NOMO-1 (cell line): ENCODE data around the gene HNRNPA2B1.
"Not testable (repeated sequence)": the region's sequence is repeated elsewhere in the genome, so short reads cannot be mapped to it uniquely, and the experiment has no call there.

ENCODE experiments used
- DNase-seq, 2 experiments: peaks; one replicate each; lab custom pipeline; 2025; ENCODE audit not compliant: unreplicated experiment in 2 of 2; lab: John Stamatoyannopoulos, UW

The HNRNPA2B1 gene

GRCh38 chr7:26185844-26186180 lies 14.7 kb downstream of the HNRNPA2B1 start:
- no peak for DNase-seq

GRCh38 chr7:26185131-26185843 lies 15.3 kb downstream of the HNRNPA2B1 start:
- no peak for DNase-seq

GRCh38 chr7:26184281-26185101 lies 16.1 kb downstream of the HNRNPA2B1 start:
- not testable (repeated sequence) for DNase-seq

GRCh38 chr7:26183545-26184280 lies 16.8 kb downstream of the HNRNPA2B1 start:
- no peak for DNase-seq

GRCh38 chr7:26182706-26183105 lies 17.8 kb downstream of the HNRNPA2B1 start:
- no peak for DNase-seq

GRCh38 chr7:26182283-26182682 lies 18.3 kb downstream of the HNRNPA2B1 start:
- DNase-seq = no peak

GRCh38 chr7:26181474-26182227 lies 18.9 kb downstream of the HNRNPA2B1 start:
- no peak for DNase-seq

GRCh38 chr7:26180792-26181198 lies 19.8 kb downstream of the HNRNPA2B1 start:
- no peak for DNase-seq

- no peak for DNase-seq
Measured at GRCh38 chr7:26179826-26180497, 20.6 kb downstream of the HNRNPA2B1 start.

- DNase-seq = no peak
Measured at GRCh38 chr7:26179422-26179821, 21.1 kb downstream of the HNRNPA2B1 start.

- no peak for DNase-seq
Measured at GRCh38 chr7:26178272-26178960, 22.1 kb downstream of the HNRNPA2B1 start.

GRCh38 chr7:26177269-26177668 lies 23.3 kb downstream of the HNRNPA2B1 start:
- not testable (repeated sequence) for DNase-seq

GRCh38 chr7:26176696-26177095 lies 23.9 kb downstream of the HNRNPA2B1 start:
- not testable (repeated sequence) for DNase-seq

GRCh38 chr7:26175903-26176302 lies 24.6 kb downstream of the HNRNPA2B1 start:
- not testable (repeated sequence) for DNase-seq

GRCh38 chr7:26172048-26172447 lies 28.5 kb downstream of the HNRNPA2B1 start:
- DNase-seq = no peak

- DNase-seq = no peak
Measured at GRCh38 chr7:26171601-26172000, 28.9 kb downstream of the HNRNPA2B1 start.

GRCh38 chr7:26170663-26171062 lies 29.9 kb downstream of the HNRNPA2B1 start:
- DNase-seq = no peak

- DNase-seq = no peak
Measured at GRCh38 chr7:26169271-26169670, 31.3 kb downstream of the HNRNPA2B1 start.

GRCh38 chr7:26168458-26169023 lies 32.0 kb downstream of the HNRNPA2B1 start:
- no peak for DNase-seq
